ENCODE measurements around the gene VAX1. TPM values are rescaled to one million over a fixed set of nuclear protein-coding genes. Genes with fewer than 3 reads are reported as not detected.

The VAX1 gene
- total and polyA plus RNA-seq, 2 of the 4 experiments (the other 2 are of a cell fraction): not detected

GRCh38 chr10:117162093-117163060, 24.3 kb upstream of the VAX1 start:
- H3K27me3 ChIP-seq (ENCODE audit: control insufficient read depth, insufficient read depth, low read length): peaks cover 83% of the 10 kb centered on the region

More at GRCh38 chr10:117162093-117163060, 24.3 kb upstream of the VAX1 start:
- Histone ChIP-seq H2AK9ac (replicated peaks; ENCODE audit: low read depth, low read length, poor library complexity) (no peak overlapping the region), H2AFZ (replicated peaks; ENCODE audit: low read length, poor library complexity) (no peak overlapping the region), H2BK15ac (ENCODE audit: low read depth, low read length) (no peak overlapping the region), H3K9me1 (ENCODE audit: insufficient read depth, low read length) (no peaks in the 10 kb centered on the region), H3K9me3 (ENCODE audit: control insufficient read depth, insufficient read depth, low read length) (peaks cover 4% of the 10 kb centered on the region; the same call in 1 of the 2 replicates), H4K20me1 (ENCODE audit: insufficient read depth, low read length) (no peaks in the 10 kb centered on the region), H3K9ac (ENCODE audit: low read depth, low read length) (no peak overlapping the region), H3K27ac (ENCODE audit: insufficient read depth, low read length) (no peak overlapping the region), H4K91ac (ENCODE audit: insufficient read depth, low read depth, low read length) (no peak overlapping the region), H3K79me1 (ENCODE audit: low read depth in 1 of 2, low read length in 2 of 2) (no peaks in the 10 kb centered on the region), H3K18ac (ENCODE audit: low read depth, low read length) (no peak overlapping the region), H2BK120ac (ENCODE audit: low read depth, low read length) (no peak overlapping the region), H3K56ac (ENCODE audit: extremely low read depth, insufficient read depth, low read length) (no peak overlapping the region), H3K36me3 (ENCODE audit: control insufficient read depth, insufficient read depth, low read length) (no peaks in the 10 kb centered on the region), H2AK5ac (ENCODE audit: low read depth, low read length) (no peak overlapping the region), H3K23ac (ENCODE audit: low read depth, low read length) (no peak overlapping the region), H2BK5ac (ENCODE audit: low read depth, low read length, poor library complexity, severe bottlenecking) (no peak overlapping the region), H2BK20ac (ENCODE audit: low read depth, low read length) (no peak overlapping the region), H3K14ac (replicated peaks; ENCODE audit: low read depth, low read length) (no peak overlapping the region), H3K4ac (ENCODE audit: low read depth, low read length) (no peak overlapping the region), H4K8ac (ENCODE audit: low read depth in 2 of 2, low read length in 2 of 2) (no peak overlapping the region), H3K4me2 (ENCODE audit: low read depth, low read length) (no peak overlapping the region), H3K4me3 (ENCODE audit: insufficient read depth, low read depth, low read length) (no peak overlapping the region), H3K4me1 (ENCODE audit: control insufficient read depth, insufficient read depth, low read length) (no peaks in the 10 kb centered on the region; the same call in 1 of the 2 replicates), H4K5ac (ENCODE audit: low read depth, low read length) (no peak overlapping the region)
- no peak for TF ChIP-seq RFX5 (IDR thresholded peaks at IDR 0.05; ENCODE audit: low read depth, low read length)
- TF ChIP-seq MXI1 (IDR thresholded peaks at IDR 0.05; ENCODE audit: borderline replicate concordance, low read depth, low read length): no peak
- TF ChIP-seq NFE2L2 (IDR thresholded peaks at IDR 0.05; ENCODE audit: low read depth, low read length): no peak
- no peak for TF ChIP-seq BHLHE40 (IDR thresholded peaks at IDR 0.05; ENCODE audit: low read depth, low read length)
- TF ChIP-seq ELK1 (IDR thresholded peaks at IDR 0.05; ENCODE audit: borderline replicate concordance, low read depth, low read length): no peak
- no peak for TF ChIP-seq SMC3 (IDR thresholded peaks at IDR 0.05; ENCODE audit: low read depth, low read length)
- no peak for TF ChIP-seq CHD1 (IDR thresholded peaks at IDR 0.05; ENCODE audit: low read depth, low read length)
- no peak for DNase-seq
- ATAC-seq (ENCODE audit: low read depth): no peak
- dilution Hi-C loops (cut with HindIII; ENCODE audit: low sequenced_read_pairs, unreplicated experiment): no loop called here
- ChIA-PET CTCF (no interaction called here), POLR2A (ENCODE audit: unreplicated experiment) (no interaction called here)
- 0% methylated on average over 4 of the region's 39 CpGs; no CpG with 5 or more reads in 1 of the 2 experiments for WGBS, 2 experiments (ENCODE audit: extremely low coverage in 2 of 2, insufficient read length in 1 of 2)
- in situ Hi-C loops (cut with MboI; ENCODE audit: low sequenced_read_pairs): no loop called here
- no TSS peak for BruUV-seq (replicated peaks)
- intact Hi-C loops (cut with micrococcal nuclease): loop anchor here (10.0 kb wide), 1 partner anchor 158 kb away; the partner anchor contains the start of gene SHTN1
